Heart left ventricle (tissue), 13 donors: Measurements from ENCODE around the gene ARPC1B.

Source experiments
- POLR2A ChIP-seq, 2 donors: fragments of 450-650 bp; IDR thresholded peaks; one replicate each; pipeline ENCODE4 v1.6.1; 2017; ENCODE audit warnings: antibody characterized with exemption in 2 of 2, mild to moderate bottlenecking in 2 of 2, moderate library complexity in 2 of 2
- TF ChIP-seq, protein P1 (sequence below), 12 donors: fragments of 200-600 bp; sonication (generic) in 4 of 12; IDR thresholded peaks; one replicate each; pipeline versions ENCODE4 v1.5.0 to v1.8.0; 2018 to 2022; ENCODE audit warnings: antibody characterized with exemption in 12 of 12, mild to moderate bottlenecking in 5 of 12
- donor health status: ischemic (EF 13 %, LVEDD 7.1; RV severe dilation, severe dysfunction).
- donor health status: DM: no; HTN: yes; CAD: no.
- donor health status: DM: no; HTN: no; CAD: no.
- donor health status: ischemic (EF 25% LVEDD 6.9; RV normal size, moderate dysfunction).
- donor health status: ischemic (EF 25% LVEDD 5.7; RV mildly dilated, moderate dysfunction).
- donor health status: ischemic (EF 35%, LVEDD 5.7; RV mildly dilated, moderate dysfunction).
- donor health status: nonischemic (EF 11% LVEDD 7.7; RV severe dilation, severe dysfunction).
- donor health status: DM: yes; HTN: yes; CAD: no.
- donor health status: PGD.
- donor health status: ischemic (EF 29% LVEDD 5.4; RV normal size, mild dysfunction).
- donor health status: nonischemic (EF 23%, LVEDD 6.1; RV moderate dilation, normal function).

DNA sequence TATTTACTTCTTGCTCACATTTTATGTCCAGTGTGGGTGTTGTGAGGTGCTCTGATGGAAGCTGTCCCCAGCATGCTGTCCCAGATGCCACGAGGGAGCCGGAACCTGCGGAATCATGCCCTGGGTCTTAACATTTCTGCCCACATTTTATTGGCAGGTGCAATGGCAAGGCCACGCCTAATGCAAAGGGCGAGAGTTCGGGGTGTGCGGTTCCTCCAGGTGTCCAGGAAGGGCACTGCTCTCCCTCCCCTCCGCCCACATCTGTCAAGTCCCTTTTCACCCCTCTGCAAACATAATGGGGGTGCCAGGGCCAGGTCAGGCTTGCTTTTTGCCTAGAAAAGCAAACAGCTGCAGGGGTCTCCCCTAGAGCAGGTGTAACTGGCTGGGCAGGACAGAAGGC, 17.5 kb downstream of the ARPC1B start:
- no peak for TF ChIP-seq POLR2A (IDR thresholded peaks at IDR 0.05)
- TF ChIP-seq, protein P1, sequence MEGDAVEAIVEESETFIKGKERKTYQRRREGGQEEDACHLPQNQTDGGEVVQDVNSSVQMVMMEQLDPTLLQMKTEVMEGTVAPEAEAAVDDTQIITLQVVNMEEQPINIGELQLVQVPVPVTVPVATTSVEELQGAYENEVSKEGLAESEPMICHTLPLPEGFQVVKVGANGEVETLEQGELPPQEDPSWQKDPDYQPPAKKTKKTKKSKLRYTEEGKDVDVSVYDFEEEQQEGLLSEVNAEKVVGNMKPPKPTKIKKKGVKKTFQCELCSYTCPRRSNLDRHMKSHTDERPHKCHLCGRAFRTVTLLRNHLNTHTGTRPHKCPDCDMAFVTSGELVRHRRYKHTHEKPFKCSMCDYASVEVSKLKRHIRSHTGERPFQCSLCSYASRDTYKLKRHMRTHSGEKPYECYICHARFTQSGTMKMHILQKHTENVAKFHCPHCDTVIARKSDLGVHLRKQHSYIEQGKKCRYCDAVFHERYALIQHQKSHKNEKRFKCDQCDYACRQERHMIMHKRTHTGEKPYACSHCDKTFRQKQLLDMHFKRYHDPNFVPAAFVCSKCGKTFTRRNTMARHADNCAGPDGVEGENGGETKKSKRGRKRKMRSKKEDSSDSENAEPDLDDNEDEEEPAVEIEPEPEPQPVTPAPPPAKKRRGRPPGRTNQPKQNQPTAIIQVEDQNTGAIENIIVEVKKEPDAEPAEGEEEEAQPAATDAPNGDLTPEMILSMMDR (IDR thresholded peaks at IDR 0.05), result no peak
